Skeletal muscle cell (primary cell): ENCODE data around the gene ASB10.

Experiments used
- DNase-seq: peaks from one replicate; pipeline ENCODE4 v3.0.0-alpha.2; 2010; ENCODE audit warnings: low read depth
- H3K4me3 ChIP-seq: 2 replicates; pipeline ENCODE4 v1.5.1; 2011; ENCODE audit warnings: low read depth, mild to moderate bottlenecking, control low read depth, low read length, moderate library complexity

ASB10 gene

DNA sequence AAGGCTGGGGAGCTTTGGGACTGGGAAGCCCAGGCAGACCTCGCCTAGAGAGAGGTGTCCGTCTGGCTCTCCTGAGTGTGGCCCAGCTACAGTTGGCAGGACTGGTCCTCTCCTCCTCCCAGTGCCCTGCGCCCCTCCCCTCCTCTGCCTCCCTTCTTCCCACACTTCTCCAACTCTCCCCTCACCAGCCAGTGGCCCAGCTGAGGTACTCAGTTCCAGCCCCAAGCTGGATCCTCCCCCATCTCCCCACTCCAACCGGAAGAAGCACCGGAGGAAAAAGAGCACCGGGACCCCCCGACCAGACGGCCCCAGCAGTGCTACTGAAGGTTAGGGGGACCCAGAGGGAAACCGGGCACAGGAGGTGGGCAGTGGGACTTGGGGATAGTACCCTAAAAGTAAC is 47.3 kb downstream of the ASB10 start:
- no peak for DNase-seq
- no peak overlapping the region for H3K4me3 ChIP-seq

DNA sequence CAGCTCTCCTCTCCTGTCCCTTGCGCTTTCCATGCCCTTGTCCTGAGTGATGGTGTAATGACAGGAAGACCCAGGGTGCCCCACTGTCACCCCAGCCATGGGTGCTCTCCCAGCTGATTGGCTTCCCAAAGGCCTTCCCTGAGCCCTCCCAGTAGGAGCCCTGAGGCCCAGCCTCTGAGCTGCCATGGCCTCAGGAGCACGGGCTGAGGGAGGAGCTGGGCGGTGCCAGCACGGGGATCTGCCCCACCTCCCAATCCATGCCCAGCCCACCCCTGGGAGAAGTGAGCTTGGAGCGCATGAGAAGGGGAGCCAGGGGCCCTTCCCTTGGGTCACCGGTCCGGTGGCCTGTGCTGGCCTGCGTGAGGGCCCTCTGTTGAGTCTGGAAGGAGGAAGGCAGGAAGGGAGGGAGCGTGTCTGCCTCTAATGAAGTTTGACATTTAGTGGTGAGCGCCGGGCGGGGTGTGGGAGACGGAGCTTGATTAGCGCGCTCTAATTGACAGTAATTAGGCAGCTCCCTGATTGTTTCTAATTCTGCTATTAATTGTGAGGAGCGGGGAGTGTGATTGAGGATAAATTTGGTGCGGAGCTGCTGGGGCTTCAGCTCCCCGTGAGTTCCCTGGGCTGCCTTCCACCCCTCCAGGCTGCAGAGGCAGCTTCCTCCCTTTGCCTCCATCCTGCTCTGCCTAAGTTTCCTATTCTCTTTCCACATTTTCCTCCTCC is 47.8 kb downstream of the ASB10 start:
- DNase-seq: no peak
- no peak overlapping the region for H3K4me3 ChIP-seq

DNA sequence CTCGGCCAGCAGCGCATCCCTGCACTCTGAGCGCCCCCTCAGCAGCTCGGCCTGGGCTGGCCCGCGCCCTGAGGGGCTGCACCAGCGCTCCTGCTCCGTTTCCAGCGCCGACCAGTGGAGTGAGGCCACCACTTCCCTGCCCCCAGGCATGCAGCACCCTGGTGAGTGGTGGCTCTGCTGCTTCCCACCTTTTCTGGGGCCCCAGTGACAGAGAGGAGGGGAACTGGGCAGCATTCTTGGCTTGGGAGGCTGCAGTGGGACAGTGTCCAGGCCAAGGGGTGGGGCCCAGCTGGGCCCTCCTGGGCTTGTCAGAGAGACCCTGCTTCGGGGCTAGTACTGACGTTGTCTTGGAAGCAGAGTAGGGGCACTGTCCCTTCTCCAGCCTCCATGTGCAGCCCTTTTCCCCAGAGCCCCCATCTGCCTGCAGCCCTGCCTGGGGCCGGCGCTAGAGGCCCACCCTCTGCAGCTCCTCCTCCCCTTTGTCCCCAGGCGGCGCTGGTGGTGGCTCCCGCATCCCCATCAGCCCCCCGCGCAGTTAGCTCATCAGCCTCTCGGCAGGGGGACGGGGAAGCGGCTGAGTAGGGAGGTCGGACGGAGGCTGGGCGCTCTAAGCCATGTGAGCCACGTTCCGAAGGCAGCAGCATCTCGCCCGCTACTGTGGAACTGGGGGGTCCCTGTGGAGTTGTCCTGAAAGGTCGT is 48.7 kb downstream of the ASB10 start:
- no peak for DNase-seq
- H3K4me3 ChIP-seq: no peak overlapping the region

DNA sequence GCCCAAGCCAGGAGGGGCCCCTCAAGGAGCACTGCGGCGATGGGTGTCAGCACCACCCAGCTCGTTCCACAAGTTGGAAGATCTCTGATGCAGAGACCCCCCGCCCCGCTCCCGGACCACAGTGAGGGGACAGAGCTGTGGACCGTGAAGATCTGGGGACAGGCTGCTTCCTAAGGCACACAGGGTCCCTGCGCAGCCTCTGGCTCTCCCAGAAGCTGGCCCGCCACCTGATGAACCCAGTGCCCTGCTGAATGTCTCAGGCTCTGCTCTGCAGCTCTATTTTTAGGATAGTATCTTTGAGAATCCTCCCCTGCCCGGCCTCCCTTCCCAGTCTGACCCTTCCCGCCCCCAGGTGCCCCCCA is 49.3 kb downstream of the ASB10 start:
- no peak for DNase-seq
- no peak overlapping the region for H3K4me3 ChIP-seq

DNA sequence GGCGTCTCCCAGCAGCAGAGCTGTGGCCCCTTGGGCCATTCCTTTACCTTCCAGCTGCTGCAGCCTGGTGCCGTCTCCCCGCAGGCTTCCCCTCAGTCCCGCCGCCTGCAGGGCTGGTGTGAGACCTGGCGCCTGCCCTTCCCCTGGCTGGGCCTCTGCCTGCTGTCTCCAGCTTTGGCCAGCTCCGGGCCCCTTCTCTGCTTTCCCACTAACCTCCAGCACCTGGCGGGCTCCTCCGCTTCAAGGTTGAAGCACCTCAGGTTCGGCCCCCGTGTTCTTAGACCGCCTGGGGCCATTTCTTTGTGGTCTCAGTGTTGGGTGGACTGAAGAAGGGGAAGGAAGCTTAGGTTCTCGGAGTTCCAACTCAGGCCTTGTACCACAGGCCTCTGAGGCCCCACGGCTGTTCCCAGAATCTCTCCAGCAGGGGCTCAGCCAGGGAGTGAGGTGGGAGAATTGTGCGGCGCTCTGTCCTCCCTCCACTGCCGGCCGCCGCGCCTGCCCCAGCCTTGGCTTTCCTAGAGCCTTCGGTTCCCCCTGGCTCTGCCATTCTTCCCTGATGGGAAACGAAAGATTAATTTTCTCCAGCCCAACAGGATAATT is 49.9 kb downstream of the ASB10 start:
- DNase-seq: no peak

DNA sequence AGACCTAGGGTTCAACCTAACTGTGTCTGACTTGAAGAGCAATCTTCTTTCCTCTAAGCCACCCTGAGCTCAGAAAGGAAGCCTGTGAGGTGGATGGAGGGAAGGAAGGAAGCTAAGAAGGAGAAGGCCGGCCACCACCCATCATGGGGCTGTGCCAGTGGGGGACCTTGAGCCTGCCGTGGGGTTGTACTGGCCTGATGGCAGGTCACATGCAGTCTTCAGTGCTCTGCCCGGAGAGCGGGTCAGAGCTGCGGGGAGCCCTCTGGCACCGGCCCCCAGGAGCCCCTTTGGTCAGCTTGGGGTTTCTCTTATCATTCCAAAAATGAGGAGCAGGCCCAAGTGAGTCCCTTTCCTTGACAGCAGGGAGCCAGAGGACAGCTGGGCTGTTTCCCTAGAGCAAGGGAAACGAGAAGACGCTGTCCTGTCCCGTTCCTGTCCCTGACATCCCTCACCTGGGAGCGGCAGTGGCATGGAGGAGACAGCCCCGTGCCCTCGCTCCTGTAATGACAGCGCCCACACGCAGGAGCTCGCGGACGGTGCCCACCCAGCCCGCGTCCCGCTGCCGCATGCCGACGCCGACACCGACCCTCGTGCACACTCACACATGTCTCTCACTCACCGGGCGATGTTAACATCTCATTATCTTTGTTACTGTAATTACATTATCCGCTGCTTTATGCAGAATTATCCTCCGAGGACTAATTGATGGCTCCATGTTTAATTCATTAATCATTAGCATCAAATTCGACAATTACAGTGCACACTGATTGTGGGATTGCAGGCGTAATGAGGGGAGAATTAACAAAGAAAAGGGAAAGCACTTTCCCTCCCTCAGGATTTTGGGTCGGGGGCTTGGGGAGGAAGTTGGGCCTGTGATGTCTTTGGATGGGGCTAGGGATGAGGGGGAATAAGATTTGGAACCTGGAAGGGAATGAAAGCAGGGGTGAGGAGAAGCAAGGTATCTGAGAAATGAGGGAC is 50.9 kb downstream of the ASB10 start:
- no peak for DNase-seq
- H3K4me3 ChIP-seq: no peak overlapping the region

More for the DNA sequence above, 49.9 kb downstream of the ASB10 start:
- no peak overlapping the region for H3K4me3 ChIP-seq

DNA sequence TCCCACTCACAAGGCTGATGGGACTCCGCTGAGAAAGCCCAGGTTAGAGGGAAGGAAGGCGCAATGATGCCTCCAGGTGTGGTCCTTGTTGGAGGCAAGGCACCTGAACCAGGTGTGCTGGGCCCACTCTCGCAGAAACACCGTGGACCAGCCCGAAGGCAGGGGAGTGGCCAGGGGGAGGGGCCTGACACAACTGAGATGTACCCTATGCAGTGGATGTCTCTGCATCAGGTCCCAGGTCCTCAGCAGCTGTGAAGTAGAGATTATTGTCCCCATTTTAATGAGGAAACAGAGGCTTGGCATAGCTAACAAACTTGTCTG is 51.6 kb downstream of the ASB10 start:
- H3K4me3 ChIP-seq: no peak overlapping the region
- DNase-seq: no peak

DNA sequence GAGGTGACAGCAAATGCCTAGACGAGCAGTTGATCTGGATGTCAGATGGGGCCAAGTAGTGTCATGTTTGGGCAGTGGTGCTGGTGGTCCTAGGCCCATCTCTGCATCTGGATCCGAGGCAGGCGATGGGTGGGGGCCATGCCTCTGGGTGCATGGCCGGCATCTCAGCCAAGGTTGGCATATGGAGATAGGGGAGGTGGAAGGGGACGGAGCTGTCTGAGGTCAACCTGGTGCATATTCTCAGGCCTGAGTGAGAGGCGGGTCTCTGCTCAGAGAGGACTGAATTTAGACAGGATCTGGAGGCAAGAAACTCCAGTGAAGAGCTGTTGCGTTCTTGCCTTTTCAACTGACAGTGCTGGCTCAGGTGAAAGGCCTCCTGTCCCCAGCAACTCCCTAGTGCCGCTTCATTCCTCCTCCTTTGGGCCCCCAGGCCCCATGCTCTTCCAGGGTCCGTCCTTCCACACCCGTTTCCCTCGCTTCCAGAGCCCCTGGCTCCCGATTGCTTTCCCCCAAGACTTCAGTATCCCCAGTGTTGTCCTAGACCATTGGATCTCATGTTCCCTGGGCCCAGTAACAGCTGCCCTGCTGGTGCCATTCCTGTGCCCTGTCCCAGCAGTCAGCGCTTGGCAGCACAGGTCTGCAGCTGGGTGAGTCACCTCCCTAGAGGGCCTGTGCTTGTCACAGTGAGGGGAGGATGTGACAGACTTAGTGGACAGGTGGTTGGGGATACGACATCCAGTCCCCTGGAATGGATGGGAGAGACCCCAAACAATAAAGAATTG is 52.1 kb downstream of the ASB10 start:
- DNase-seq: no peak
- H3K4me3 ChIP-seq: no peak overlapping the region

DNA sequence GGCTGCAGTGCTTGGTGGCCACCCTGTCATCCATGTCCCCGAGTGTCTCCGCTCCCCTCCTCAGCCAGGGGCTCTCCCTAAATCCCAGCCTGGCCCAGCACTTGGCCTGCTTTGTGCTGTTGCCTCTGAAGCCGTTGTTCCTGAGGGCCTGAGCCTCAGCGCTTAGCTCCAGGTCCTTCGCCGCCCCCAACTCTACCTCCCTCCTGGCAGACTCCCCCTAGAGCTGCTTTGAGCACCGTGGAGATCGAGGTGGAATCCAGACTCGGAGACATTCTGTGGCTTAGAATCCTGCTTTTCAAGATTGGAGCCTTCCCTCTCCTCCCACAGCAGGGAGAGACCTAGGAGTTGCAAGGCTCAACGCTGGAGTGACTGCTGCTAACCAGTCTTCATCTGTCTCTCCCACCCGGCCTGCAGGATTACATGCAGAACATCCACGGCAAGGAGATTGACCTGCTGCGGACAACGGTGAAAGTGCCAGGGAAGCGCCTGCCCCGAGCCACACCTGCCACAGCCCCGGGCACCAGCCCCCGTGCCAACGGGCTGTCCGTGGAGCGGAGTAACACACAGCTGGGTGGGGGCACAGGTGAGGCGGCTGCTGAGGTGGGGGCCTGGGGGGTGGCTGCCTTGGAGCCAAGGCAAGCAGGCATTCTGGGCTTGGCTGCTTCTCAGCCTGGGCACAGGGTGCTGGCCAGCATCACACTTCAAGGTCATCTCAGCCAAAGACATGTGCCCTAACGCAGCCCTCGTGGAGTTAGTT is 52.9 kb downstream of the ASB10 start:
- DNase-seq: no peak
- H3K4me3 ChIP-seq: no peak overlapping the region

DNA sequence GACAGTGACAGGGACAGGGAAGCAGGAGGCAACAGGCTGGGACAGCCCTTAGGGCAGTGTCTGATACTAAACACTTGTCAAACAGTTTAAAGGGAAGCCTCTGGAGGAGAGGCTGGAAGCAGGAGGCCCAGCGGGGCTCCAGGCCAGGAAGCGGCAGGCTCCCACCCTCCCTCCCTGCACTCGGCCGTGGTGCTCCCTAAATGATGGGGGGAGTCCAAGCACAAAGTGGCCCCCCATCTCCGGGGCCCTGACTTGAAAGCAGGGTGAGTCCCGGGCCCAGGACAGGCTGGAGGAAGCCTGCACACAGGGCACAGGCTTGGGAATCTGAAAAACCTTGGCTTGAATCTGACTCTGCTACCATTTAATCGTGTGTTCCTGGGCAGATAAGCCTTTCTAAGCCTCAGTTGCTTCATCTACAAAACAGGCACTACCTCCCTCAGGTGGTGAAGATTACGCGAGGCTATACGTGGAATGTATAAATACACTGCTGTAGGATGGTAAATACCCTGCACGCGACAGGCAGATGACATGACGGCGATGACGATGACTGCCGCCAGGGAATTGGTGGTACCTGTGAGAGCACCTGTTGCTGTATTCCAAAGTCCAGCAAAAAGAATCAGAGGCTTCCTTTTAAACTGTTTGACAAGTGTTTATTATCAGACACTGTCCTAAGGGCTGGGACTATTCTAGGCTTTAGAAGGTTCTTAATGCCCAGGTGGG is 53.6 kb downstream of the ASB10 start:
- H3K4me3 ChIP-seq: no peak overlapping the region
- DNase-seq: no peak

DNA sequence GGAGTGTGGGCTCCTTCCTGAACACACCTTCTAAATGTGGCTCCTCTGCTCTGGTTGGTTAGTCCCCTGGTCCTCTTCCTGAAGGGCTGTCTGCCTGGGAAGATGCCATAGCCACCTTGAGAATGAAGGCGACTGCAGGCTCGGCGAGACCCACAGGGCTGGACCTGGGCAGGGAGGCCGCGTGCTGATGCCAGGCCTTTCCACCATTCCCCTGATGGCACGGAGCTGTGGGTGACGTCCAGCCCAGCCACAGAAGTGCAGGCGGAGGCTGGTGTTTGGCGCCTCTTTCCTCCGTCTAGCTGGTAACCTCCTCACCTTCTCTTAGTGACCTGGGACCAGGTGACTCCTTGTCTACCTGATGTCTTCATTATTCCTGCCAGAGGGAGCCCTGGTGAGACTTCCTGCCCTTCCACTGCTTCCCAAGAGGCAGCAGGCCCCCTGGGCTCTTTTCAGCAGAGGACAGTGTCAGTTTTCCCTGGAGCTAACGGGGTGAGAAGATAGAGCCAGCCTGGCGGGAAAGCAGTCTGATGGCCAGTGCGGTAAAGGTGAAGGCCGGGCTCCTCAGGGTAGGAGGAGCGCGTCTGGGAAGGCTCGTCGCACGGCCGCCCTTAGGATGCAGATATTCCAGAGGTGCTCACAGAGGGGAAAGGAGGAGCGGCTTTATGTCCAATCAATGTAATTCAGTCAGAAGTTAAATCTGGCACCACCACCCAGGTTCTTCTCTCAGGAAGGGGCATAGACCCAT is 54.4 kb downstream of the ASB10 start:
- H3K4me3 ChIP-seq: no peak overlapping the region
- no peak for DNase-seq

DNA sequence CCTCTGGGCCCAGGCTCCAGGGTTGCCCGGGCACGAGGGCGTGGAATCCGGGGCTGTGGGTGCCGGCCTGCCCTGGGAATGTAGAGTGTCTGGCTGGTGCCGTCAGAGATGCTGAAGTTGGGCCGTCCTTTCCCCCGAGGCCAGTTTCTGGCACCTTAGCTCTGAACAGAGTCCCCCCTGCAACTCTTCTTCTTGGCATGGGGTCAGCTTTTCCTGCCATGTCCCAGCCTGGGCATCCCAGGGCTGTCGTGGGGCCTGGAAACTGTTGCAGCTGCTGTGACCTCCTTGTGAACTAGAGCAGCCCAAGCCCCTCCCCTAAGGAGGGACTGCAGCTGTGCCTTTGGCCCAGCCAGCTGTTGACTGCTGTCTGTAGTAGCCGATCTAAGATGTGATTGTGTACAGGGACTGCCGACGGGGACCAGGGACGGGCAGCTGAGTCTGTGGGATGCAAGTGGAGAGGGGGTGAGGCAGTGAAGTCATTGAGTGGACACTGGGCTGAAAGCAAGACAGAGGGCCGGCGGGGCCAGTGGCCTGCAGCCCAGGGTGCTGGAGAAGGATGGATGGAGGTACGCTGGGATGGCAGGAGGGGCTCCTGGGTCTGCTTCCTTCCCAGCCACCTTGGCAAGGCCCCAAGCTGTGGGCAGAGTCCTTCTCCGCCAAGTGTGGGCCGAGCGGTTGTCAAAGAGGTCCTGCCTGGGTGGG is 55.3 kb downstream of the ASB10 start:
- peak; percentile 31 for DNase-seq
- no peak overlapping the region for H3K4me3 ChIP-seq

DNA sequence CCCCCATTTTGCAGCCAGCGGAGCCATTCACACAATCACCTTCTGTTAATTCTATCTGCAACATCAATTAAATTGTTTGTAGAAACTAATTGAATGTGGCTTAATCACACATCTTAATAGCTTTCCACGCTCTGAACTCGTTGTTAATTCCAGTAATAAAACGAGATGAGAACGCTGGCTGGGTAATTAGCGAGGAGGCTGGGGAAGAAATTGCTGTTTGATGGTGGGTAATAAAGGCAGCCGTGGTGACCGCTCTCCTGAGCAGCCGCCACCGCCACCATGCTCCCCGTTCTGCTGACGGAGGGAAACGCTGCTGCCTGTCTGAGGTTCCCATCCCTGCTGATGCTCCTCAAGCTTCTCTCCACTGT is 55.8 kb downstream of the ASB10 start:
- no peak overlapping the region for H3K4me3 ChIP-seq
- DNase-seq: no peak

DNA sequence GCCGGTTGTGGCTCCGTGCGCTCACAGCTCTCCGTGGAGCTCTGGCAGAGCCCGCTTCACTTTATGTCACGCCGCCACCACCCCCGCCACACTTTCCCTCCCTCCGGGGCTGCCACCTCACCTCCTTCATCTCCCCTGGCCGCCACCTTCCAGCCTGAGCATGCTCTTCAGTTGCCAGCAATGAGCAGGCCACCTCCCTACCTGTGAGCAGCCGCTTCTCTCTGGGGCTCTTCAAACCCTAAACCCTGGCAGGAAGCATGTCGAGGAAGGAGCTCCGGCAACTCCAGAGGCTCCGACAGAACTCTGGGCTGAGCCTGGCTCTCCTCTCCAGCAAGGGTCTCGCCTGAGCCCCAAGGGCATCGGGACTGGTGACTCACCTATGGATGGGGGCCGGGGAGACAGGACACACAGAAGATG is 56.3 kb downstream of the ASB10 start:
- DNase-seq: no peak
- H3K4me3 ChIP-seq: no peak overlapping the region

DNA sequence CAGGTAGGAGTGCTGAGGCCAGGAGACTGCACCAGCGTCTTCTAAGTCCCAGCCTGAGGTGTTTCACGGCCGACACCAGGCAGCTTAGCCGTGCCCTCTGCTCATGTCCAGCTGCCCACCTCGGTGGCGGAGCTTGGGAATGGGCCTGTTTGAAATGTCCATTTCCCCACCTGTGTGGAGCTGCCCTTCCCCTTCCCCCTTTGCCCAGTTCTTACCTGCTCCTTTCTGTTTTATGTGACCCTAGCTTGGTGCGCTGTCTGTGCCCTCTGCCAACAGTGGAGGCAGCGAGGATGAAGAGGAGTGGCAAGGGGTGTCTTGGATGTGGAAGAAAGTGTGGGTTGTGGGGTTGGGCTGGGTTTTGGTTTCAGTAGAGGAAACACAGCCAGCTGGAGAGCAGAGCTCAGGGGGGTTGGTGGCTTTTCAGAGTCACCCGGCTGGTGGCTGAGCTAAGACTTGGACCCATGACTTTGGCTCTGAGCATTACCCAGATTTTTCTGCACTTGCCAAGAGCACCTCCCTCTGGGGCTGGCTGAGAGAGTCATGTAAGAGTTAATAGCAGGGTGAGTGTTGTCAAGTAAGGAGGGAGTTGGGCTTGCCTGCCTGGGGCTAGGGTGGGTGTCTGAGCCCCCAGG is 57.0 kb downstream of the ASB10 start:
- H3K4me3 ChIP-seq: no peak overlapping the region

More for the DNA sequence above, 57.0 kb downstream of the ASB10 start:
- no peak for DNase-seq
